Tibial nerve (tissue), 4 donors: ENCODE results near the gene SLC35F2.

Experiments used
- CTCF ChIP-seq, 5 experiments: fragments of 200-600 bp in 3 of 5; fragments of 450-650 bp in 2 of 5; sonication (generic) in 3 of 5; IDR thresholded peaks; one replicate each; pipeline ENCODE4 v1.5.1; 2016 to 2019; ENCODE audit warnings: antibody characterized with exemption in 5 of 5, mild to moderate bottlenecking in 3 of 5, moderate library complexity in 2 of 5
- EP300 ChIP-seq, 2 donors: sonication (generic); formaldehyde crosslinking; IDR thresholded peaks; one replicate each; pipeline ENCODE4 v1.6.1; 2017; ENCODE audit warnings: antibody characterized with exemption in 2 of 2, mild to moderate bottlenecking in 1 of 2

GRCh38 chr11:107824668-107825369, 33.8 kb downstream of the SLC35F2 start:
- TF ChIP-seq CTCF (IDR thresholded peaks at IDR 0.05) = no peak
- no peak for TF ChIP-seq EP300 (IDR thresholded peaks at IDR 0.05)
